Breast epithelium (tissue), 4 donors: ENCODE results near the gene STIM1. TPM values are rescaled to one million over a fixed set of nuclear protein-coding genes. Genes with fewer than 3 reads are reported as not detected.
"Not testable (repeated sequence)": the region's sequence is repeated elsewhere in the genome, so short reads cannot be mapped to it uniquely, and the experiment has no call there.

ENCODE experiments used
- DNase-seq, 2 donors: peaks; one replicate each; pipeline ENCODE4 v3.0.0-alpha.2; 2019; ENCODE audit warnings: low spot score in 2 of 2
- H3K27ac ChIP-seq, 2 donors: fragments of 200-600 bp; sonication (generic) in 1 of 2; one replicate each; pipeline ENCODE4 v1.5.1; 2016 to 2019; ENCODE audit warnings: mild to moderate bottlenecking in 1 of 2
- H3K27me3 ChIP-seq, 2 donors: fragments of 200-600 bp; sonication (generic) in 1 of 2; one replicate each; pipeline versions ENCODE4 v1.5.1 to v1.6.0; 2017 to 2019; ENCODE audit warnings: control low read depth in 1 of 2, mild to moderate bottlenecking in 1 of 2
- H3K36me3 ChIP-seq: fragments of 200-600 bp; one replicate; pipeline ENCODE4 v1.5.1; 2019
- H3K4me1 ChIP-seq, 2 donors: fragments of 200-600 bp; sonication (generic); one replicate each; pipeline ENCODE4 v1.5.1; 2016 to 2019; ENCODE audit warnings: control low read depth in 1 of 2
- H3K4me3 ChIP-seq, 3 donors: fragments of 200-600 bp; sonication (generic); 1 replicate in 2 of 3; 2 replicates in 1 of 3; pipeline ENCODE4 v1.5.1; 2016 to 2019; ENCODE audit warnings: mild to moderate bottlenecking in 3 of 3, moderate library complexity in 2 of 3
- H3K9me3 ChIP-seq, 2 donors: fragments of 200-600 bp; sonication (generic) in 1 of 2; one replicate each; pipeline ENCODE4 v1.5.1; 2016 to 2019; ENCODE audit warnings: control low read depth in 1 of 2
- POLR2A ChIP-seq: fragments of 450-650 bp; IDR thresholded peaks from one replicate; pipeline ENCODE4 v1.6.1; 2016; ENCODE audit warnings: antibody characterized with exemption, mild to moderate bottlenecking, moderate library complexity
- POLR2AphosphoS5 ChIP-seq, 3 donors: sonication (generic); formaldehyde crosslinking; IDR thresholded peaks; one replicate each; pipeline ENCODE4 v1.6.1; 2017; ENCODE audit warnings: antibody characterized with exemption in 3 of 3
- intact Hi-C: fragments of 100-400 bp; cut with DNase I; formaldehyde crosslinking; loops from one replicate; pipeline ENCODE4 v1.15.1; 2023; ENCODE audit warnings: low total_unique reads
- total RNA-seq, 3 donors: library from RNA; depleted of rRNA; stranded (reverse); fragments of >200 nt; gene quantifications; one replicate each; pipeline ENCODE4 v1.1.0, GENCODE V29; 2016
- TF ChIP-seq, protein P1 (sequence below), 3 donors: fragments of 450-650 bp; IDR thresholded peaks; one replicate each; pipeline ENCODE4 v1.5.1; 2016 to 2017; ENCODE audit warnings: antibody characterized with exemption in 3 of 3, mild to moderate bottlenecking in 3 of 3, moderate library complexity in 3 of 3

Gene STIM1
- total RNA-seq, 3 donors from 2014 or later = 44.2 to 68.2 (median 47.9) TPM

GRCh38 chr11:3860375-3860774 is 4.9 kb downstream of the STIM1 start:
- DNase-seq = no peak
- H3K9me3 ChIP-seq = no peaks in the 10 kb centered on the region
- H3K36me3 ChIP-seq = no peaks in the 10 kb centered on the region
- H3K4me1 ChIP-seq = peaks cover 0 to 26% of the 10 kb centered on the region in 2 donors
- TF ChIP-seq POLR2A (no peak), POLR2AphosphoS5 (IDR thresholded peaks at IDR 0.05) (no peak)
- TF ChIP-seq, protein P1, sequence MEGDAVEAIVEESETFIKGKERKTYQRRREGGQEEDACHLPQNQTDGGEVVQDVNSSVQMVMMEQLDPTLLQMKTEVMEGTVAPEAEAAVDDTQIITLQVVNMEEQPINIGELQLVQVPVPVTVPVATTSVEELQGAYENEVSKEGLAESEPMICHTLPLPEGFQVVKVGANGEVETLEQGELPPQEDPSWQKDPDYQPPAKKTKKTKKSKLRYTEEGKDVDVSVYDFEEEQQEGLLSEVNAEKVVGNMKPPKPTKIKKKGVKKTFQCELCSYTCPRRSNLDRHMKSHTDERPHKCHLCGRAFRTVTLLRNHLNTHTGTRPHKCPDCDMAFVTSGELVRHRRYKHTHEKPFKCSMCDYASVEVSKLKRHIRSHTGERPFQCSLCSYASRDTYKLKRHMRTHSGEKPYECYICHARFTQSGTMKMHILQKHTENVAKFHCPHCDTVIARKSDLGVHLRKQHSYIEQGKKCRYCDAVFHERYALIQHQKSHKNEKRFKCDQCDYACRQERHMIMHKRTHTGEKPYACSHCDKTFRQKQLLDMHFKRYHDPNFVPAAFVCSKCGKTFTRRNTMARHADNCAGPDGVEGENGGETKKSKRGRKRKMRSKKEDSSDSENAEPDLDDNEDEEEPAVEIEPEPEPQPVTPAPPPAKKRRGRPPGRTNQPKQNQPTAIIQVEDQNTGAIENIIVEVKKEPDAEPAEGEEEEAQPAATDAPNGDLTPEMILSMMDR (IDR thresholded peaks at IDR 0.05) = no peak
- H3K4me3 ChIP-seq = peak overlapping the region in 1 of 3 donors; percentile 19
- H3K27me3 ChIP-seq = no peaks in the 10 kb centered on the region
- H3K27ac ChIP-seq = no peak overlapping the region
- intact Hi-C loops = no loop called here

- H3K27ac ChIP-seq = not testable (repeated sequence)
- peaks cover 0 to 28% of the 10 kb centered on the region in 2 donors for H3K4me1 ChIP-seq
Observed at GRCh38 chr11:3860898-3861393, 5.5 kb downstream of the STIM1 start.

DNA sequence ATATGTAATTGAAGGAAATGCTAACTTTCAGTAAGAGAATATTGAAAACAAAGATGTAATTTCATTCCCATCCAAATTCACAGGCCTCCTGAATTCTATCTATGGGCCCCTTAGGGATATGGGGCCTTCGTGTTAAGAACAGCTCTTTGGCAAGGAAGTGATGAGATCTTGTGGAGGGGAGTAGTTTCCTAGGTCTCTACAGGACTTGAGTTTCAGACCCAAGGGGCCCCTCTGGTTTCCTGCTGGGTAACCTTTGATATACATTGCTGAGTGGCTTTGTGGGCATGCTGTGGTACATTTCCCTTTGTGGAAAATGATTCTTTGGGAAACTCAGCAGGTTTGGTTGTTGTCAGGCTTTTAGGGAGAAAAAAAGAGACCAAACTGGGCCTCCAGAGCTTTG is 6.2 kb downstream of the STIM1 start:
- DNase-seq = no peak
- no peaks in the 10 kb centered on the region for H3K36me3 ChIP-seq
- no peak overlapping the region for H3K27ac ChIP-seq
- TF ChIP-seq POLR2AphosphoS5 (IDR thresholded peaks at IDR 0.05) (no peak), POLR2A (no peak)
- TF ChIP-seq, protein P1 (IDR thresholded peaks at IDR 0.05) = no peak
- intact Hi-C loops = no loop called here
- no peak overlapping the region for H3K4me3 ChIP-seq
- no peaks in the 10 kb centered on the region for H3K27me3 ChIP-seq
- no peaks in the 10 kb centered on the region for H3K9me3 ChIP-seq
- peaks cover 0 to 31% of the 10 kb centered on the region in 2 donors for H3K4me1 ChIP-seq

More at GRCh38 chr11:3860898-3861393, 5.5 kb downstream of the STIM1 start:
- H3K9me3 ChIP-seq, intact Hi-C loops, H3K27me3 ChIP-seq, H3K36me3 ChIP-seq, DNase-seq: not testable (repeated sequence)
- H3K4me3 ChIP-seq = peak overlapping the region in 1 of 3 donors; percentile 19

DNA sequence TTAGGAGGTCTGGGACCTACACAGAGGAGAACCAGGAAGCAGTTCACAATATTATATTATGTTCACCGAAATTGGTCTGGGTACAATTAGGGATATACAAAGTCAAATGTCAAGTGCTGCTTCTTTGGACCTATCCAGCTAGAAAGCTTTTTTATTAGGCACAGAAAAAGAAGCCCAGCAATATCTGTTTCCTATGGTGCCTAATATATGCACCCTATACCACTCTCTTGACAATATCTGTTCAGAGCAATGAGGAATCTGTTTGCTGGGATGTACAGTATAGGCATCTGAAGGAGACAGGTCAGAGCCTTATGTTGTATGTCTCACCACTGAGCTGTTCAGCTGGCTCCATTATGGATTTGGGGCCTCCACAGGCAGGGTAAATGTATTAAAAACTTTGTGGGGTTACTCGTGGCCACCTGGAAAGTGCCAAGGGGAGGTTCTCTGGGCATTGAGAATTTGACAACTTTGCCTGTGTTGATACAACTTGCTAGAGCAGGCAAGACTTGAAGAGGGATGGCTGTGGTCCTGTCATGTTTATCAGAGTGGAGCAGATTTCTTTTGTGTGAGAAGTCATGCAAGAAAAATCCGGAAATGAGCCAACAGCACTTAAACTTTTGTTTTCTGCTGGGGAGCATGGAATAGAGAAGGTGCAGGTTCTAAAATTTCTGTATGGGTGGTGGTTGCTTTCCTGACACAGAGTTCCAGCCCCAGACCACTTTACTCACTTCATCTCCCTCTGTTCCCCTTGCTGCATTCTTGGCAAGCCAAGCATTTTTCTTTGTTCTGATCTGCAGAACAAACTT is 10.1 kb downstream of the STIM1 start:
- TF ChIP-seq POLR2A (no peak), POLR2AphosphoS5 (IDR thresholded peaks at IDR 0.05) (no peak)
- TF ChIP-seq, protein P1 (IDR thresholded peaks at IDR 0.05) = no peak
- H3K36me3 ChIP-seq = no peaks in the 10 kb centered on the region
- H3K9me3 ChIP-seq = no peaks in the 10 kb centered on the region
- intact Hi-C loops = no loop called here
- H3K27ac ChIP-seq = peak overlapping the region; percentile 33 to 62
- no peaks in the 10 kb centered on the region for H3K27me3 ChIP-seq
- H3K4me1 ChIP-seq = peaks cover 0 to 22% of the 10 kb centered on the region in 2 donors
- no peak overlapping the region for H3K4me3 ChIP-seq
- no peak for DNase-seq

- Histone ChIP-seq H3K36me3 (no peaks in the 10 kb centered on the region), H3K4me1 (peaks cover 0 to 19% of the 10 kb centered on the region in 2 donors), H3K27me3 (no peaks in the 10 kb centered on the region), H3K27ac (peak overlapping the region in 1 of 2 donors; percentile 33), H3K4me3 (no peak overlapping the region), H3K9me3 (no peaks in the 10 kb centered on the region)
- intact Hi-C loops = no loop called here
- DNase-seq = no peak
- TF ChIP-seq POLR2A = no peak
- no peak for TF ChIP-seq POLR2AphosphoS5 (IDR thresholded peaks at IDR 0.05)
- TF ChIP-seq, protein P1 (IDR thresholded peaks at IDR 0.05) = no peak
Observed at GRCh38 chr11:3866206-3866605, 10.7 kb downstream of the STIM1 start.
